Hypothalamus (tissue), 51 donors: Measurements from ENCODE around the gene FADS6.

ENCODE experiments used
- DNase-seq, 51 donors: peaks; one replicate each; lab custom pipeline; 2025; lab: John Stamatoyannopoulos, UW

Gene FADS6, protein sequence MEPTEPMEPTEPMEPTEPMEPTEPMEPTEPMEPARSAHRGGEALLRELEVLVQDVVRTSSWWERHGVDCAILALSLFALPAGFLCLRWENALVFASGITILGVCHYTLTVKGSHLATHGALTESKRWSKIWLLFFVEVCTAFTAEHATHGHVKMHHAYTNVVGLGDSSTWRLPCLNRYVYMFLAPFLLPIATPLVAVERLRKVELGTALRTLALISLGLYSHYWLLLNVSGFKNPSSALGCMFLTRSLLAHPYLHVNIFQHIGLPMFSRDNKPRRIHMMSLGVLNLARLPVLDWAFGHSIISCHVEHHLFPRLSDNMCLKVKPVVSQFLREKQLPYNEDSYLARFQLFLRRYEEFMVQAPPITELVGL

DNA sequence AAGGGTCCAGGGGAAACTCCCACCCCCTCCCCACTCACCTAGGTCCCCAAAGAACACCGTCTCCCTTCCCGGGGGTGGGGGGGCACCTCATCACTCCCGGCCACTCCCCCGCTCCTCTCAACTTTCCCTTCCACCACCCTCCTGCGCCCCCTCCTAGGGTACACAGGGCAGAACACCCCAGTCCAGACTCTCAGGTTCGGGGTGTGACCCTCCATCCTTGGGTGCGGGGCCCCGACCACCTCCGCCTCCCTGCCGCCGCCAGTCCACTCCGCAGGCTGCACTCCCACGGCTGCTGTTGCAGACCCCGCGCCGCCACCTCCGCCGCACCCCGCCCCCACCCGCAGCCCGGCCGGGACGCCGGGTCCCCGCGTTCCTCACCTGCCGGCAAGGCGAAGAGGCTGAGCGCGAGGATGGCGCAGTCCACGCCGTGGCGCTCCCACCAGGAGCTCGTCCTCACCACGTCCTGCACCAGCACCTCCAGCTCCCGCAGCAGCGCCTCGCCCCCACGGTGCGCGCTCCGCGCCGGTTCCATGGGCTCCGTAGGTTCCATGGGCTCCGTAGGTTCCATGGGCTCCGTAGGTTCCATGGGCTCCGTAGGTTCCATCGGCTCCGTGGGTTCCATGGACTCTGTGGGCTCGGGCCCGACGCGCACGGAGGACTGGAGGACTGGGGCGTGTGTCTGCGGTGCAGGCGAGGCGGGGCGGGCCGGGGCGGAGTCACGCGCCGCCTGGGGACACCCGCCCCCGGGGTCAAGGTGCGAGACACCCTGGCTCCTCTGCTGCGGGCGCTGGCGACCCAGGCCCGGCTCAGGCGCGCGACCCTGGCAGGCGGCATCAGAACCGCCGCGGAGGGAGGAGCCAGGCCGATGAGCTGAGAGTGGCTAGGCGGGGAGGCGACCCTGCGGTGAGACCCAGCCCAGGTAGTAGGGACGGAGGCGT lies at the start of gene FADS6:
Gene FADS6, minus strand, starts transcription at position 660 of the 938 bp plus-strand sequence. Its CDS starts 38 bp downstream, at position 622.
- DNase-seq: peak in 2 of 51 donors; percentile 7 to 12

DNA sequence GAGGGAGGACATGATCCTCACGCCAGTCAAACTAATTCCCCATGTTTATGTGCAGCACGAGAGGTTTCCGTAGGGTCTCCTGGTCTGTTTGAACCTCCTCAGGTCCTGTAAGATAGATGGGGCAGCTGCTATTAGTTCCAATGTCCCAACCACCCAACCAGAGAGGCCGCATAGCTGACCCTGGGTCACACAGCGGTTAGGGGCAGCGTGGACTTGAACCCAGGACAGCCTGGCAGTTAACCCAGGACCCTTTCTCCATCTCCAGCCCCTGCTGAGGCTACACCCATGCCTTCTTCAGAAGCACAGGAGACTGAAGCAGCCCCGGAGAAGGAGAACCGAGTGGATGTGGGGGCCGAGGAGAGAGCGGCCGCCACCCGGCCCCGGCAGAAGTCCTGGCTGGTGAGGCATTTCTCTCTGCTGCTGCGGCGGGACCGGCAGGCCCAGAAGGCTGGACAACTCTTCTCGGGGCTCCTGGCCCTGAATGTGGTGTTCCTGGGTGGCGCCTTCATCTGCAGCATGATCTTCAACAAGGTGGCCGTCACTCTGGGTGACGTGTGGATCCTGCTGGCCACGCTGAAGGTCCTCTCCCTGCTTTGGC lies 47.8 kb upstream of the FADS6 start:
- no peak for DNase-seq

DNA sequence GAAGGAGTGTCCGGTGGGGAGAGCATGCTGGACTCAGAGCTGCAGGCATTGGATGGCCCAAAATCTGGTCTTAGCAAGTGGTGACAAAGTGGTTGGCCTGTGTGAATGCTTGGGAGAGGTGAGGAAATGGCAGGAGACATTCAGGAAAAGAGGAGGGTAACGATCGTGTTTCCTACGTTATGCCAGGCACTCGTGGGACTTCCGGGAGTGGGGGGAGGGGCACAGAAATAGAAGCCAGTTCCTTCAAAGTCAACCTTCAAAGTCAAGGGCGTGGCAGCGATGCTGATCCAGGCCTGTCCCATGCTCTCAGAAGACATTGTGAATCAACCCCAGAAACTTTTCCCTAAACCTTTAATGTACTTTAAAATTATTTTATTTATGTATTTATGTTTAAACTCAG lies 46.1 kb upstream of the FADS6 start:
- no peak for DNase-seq

- DNase-seq: no peak
Observed at GRCh38 chr17:74938194-74938950, 44.9 kb upstream of the FADS6 start.

- DNase-seq: no peak
Observed at GRCh38 chr17:74937064-74938051, 43.9 kb upstream of the FADS6 start.

GRCh38 chr17:74936470-74936799 lies 43.0 kb upstream of the FADS6 start:
- DNase-seq: no peak

- DNase-seq: no peak
Observed at GRCh38 chr17:74935585-74936469, 42.4 kb upstream of the FADS6 start, which contains the start of gene OTOP3. Gene OTOP3, plus strand, starts transcription at chr17:74935898. Its CDS starts 24 bp downstream, at chr17:74935922.

DNA sequence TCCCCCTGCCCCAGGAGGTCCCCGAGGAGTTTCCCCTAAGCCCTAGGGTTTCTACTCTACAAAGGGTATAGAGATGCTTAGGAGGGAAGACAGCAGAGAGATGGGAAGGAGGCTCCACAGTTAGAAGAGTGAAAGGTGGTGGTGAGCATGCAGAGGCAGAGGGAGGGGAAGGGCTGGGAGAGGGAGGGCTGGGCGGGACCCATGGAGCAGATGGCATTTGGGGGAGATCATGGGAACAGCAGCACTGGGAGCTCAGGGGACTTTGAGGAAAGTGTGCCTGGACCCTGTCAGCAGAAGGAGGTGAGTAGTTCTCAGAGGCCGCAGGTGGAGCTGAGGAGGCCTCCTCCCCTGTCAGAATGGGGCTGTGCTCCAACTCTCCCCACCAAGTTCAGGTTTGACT lies 41.6 kb upstream of the FADS6 start:
- no peak for DNase-seq

- no peak for DNase-seq
Observed at GRCh38 chr17:74930535-74931036, 37.2 kb upstream of the FADS6 start.

GRCh38 chr17:74928786-74929185 lies 35.4 kb upstream of the FADS6 start:
- no peak for DNase-seq

DNA sequence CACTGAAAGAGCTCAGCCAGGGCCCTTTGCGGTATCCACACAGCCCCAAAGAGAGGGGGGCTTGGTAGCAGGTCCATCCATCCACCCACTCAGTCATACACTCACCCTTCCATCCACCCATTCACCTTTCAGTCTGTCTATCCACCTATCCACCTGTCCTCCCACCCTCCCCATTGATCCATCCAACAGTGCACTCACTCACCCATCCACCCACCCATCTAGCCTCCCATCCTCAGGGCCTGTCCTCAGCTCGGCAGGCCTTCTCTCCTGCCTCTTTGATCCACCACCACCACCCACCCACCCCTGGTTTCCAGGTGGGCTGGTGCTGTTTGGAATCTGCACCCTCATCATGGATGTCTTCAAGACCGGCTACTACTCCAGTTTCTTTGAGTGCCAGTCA lies 31.8 kb upstream of the FADS6 start:
- DNase-seq: no peak

DNA sequence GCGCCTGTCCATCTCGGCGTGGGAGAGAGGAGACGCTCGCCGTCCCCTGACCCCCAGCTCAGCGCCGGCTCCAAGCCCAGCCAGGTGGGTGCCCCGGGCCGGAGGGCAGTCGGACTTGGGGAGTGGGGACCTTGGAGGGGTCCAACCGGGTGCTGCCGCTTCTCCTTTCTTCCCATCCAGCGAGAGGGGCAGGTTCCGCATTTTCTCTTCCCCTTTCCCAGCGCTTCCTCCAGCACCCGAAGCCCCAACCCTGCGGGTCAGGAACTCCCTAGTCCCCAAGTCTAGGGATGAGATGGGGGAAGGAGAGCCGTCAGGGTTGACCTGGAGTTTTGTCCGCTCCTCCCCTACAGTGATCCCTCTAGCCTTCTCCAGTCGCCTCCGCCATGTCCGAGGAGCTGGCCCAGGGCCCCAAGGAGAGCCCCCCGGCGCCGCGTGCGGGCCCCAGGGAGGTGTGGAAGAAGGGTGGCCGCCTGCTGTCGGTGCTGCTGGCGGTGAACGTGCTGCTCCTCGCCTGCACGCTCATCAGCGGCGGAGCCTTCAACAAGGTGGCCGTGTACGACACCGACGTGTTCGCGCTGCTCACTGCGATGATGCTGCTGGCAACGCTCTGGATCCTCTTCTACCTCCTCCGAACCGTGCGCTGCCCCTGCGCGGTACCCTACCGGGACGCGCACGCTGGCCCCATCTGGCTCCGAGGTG lies 31.0 kb upstream of the FADS6 start, which contains the start of gene OTOP2:
Gene OTOP2, plus strand, starts transcription at position 24 of the 699 bp plus-strand sequence. Its CDS starts 360 bp downstream, at position 384.
- peak in 7 of 51 donors; percentile 3 to 14 (median 5) for DNase-seq

- peak in 32 of 51 donors; percentile 3 to 80 (median 25) for DNase-seq
Observed at GRCh38 chr17:74923538-74924249, 30.3 kb upstream of the FADS6 start.

- peak in 1 of 51 donors; percentile 25 for DNase-seq
Observed at GRCh38 chr17:74922694-74923537, 29.5 kb upstream of the FADS6 start, which contains the start of gene USH1G. Gene USH1G, minus strand, starts transcription at chr17:74923255. Its CDS starts 182 bp downstream, at chr17:74923073.

- no peak for DNase-seq
Observed at GRCh38 chr17:74922172-74922571, 28.7 kb upstream of the FADS6 start.
